SW 1271 (cell line): ENCODE data around the gene GRIN2C.
"Not testable (repeated sequence)": the region's sequence is repeated elsewhere in the genome, so short reads cannot be mapped to it uniquely, and the experiment has no call there.

Experiments
- DNase-seq, 2 experiments: peaks; one replicate each; lab custom pipeline; 2025; lab: John Stamatoyannopoulos, UW

GRIN2C gene

GRCh38 chr17:74879308-74879707 is 19.6 kb upstream of the GRIN2C start:
- no peak for DNase-seq

- no peak for DNase-seq
Measured at GRCh38 chr17:74878658-74879057, 19.0 kb upstream of the GRIN2C start.

- no peak for DNase-seq
Measured at GRCh38 chr17:74877592-74878548, 18.2 kb upstream of the GRIN2C start.

GRCh38 chr17:74875977-74876593 is 16.4 kb upstream of the GRIN2C start:
- DNase-seq = no peak

GRCh38 chr17:74875155-74875976 is 15.7 kb upstream of the GRIN2C start:
- no peak for DNase-seq

GRCh38 chr17:74874615-74875037 is 14.9 kb upstream of the GRIN2C start:
- no peak for DNase-seq

GRCh38 chr17:74873874-74874614 is 14.4 kb upstream of the GRIN2C start:
- DNase-seq = peak; percentile 44 to 79

- peak; percentile 99 for DNase-seq
Measured at GRCh38 chr17:74873037-74873873, 13.6 kb upstream of the GRIN2C start.

- DNase-seq = peak in 1 of 2 experiments; percentile 56
Measured at GRCh38 chr17:74872313-74873036, 12.8 kb upstream of the GRIN2C start, which contains the start of gene FDXR. FDXR (minus strand) TSS chr17:74872994; CDS start chr17:74872944, 50 bp downstream.

GRCh38 chr17:74871356-74872076 is 11.8 kb upstream of the GRIN2C start:
- DNase-seq = no peak

- DNase-seq = no peak
Measured at GRCh38 chr17:74870512-74870911, 10.8 kb upstream of the GRIN2C start.

GRCh38 chr17:74870028-74870427 is 10.3 kb upstream of the GRIN2C start:
- not testable (repeated sequence) for DNase-seq

- no peak for DNase-seq
Measured at GRCh38 chr17:74868908-74869255, 9.2 kb upstream of the GRIN2C start.

- no peak for DNase-seq
Measured at GRCh38 chr17:74868251-74868907, 8.7 kb upstream of the GRIN2C start.

GRCh38 chr17:74866198-74866835 is 6.6 kb upstream of the GRIN2C start:
- no peak for DNase-seq

GRCh38 chr17:74865504-74866197 is 6.0 kb upstream of the GRIN2C start:
- DNase-seq = no peak

- peak; percentile 40 to 52 for DNase-seq
Measured at GRCh38 chr17:74864866-74865395, 5.2 kb upstream of the GRIN2C start.
